Epidermal melanocyte (primary cell): ENCODE data around the gene GXYLT2.

Source experiments
- DNase-seq: peaks from one replicate; pipeline ENCODE4 v3.0.0; 2011; ENCODE audit warnings: low spot score; ENCODE audit not compliant: insufficient read length

The GXYLT2 gene

GRCh38 chr3:72930754-72931153 lies 42.9 kb downstream of the GXYLT2 start:
- DNase-seq: no peak

GRCh38 chr3:72932416-72932815 lies 44.6 kb downstream of the GXYLT2 start:
- DNase-seq: no peak

GRCh38 chr3:72938471-72939265 lies 50.8 kb downstream of the GXYLT2 start:
- peak; percentile 59 for DNase-seq

- DNase-seq: no peak
Measured at GRCh38 chr3:72941245-72941644, 53.4 kb downstream of the GXYLT2 start.

- no peak for DNase-seq
Measured at GRCh38 chr3:72942427-72942826, 54.6 kb downstream of the GXYLT2 start.

- DNase-seq: no peak
Measured at GRCh38 chr3:72944696-72945095, 56.9 kb downstream of the GXYLT2 start.

GRCh38 chr3:72947715-72948490 lies 60.1 kb downstream of the GXYLT2 start:
- DNase-seq: no peak

- no peak for DNase-seq
Measured at GRCh38 chr3:72949016-72949415, 61.2 kb downstream of the GXYLT2 start.

- no peak for DNase-seq
Measured at GRCh38 chr3:72950372-72950771, 62.5 kb downstream of the GXYLT2 start.

- no peak for DNase-seq
Measured at GRCh38 chr3:72950801-72951200, 63.0 kb downstream of the GXYLT2 start.

- no peak for DNase-seq
Measured at GRCh38 chr3:72951259-72951722, 63.4 kb downstream of the GXYLT2 start.

- no peak for DNase-seq
Measured at GRCh38 chr3:72953325-72953956, 65.6 kb downstream of the GXYLT2 start.

- no peak for DNase-seq
Measured at GRCh38 chr3:72957297-72957696, 69.5 kb downstream of the GXYLT2 start.

- DNase-seq: no peak
Measured at GRCh38 chr3:72959336-72959735, 71.5 kb downstream of the GXYLT2 start.

GRCh38 chr3:72960812-72961518 lies 73.1 kb downstream of the GXYLT2 start:
- DNase-seq: peak; percentile 54

GRCh38 chr3:72961752-72962151 lies 73.9 kb downstream of the GXYLT2 start:
- no peak for DNase-seq

- DNase-seq: no peak
Measured at GRCh38 chr3:72962317-72962716, 74.5 kb downstream of the GXYLT2 start.

- DNase-seq: no peak
Measured at GRCh38 chr3:72964633-72965032, 76.8 kb downstream of the GXYLT2 start.

GRCh38 chr3:72968266-72968664 lies 80.4 kb downstream of the GXYLT2 start:
- DNase-seq: no peak

- no peak for DNase-seq
Measured at GRCh38 chr3:72969766-72970165, 81.9 kb downstream of the GXYLT2 start.

GRCh38 chr3:72970942-72971341 lies 83.1 kb downstream of the GXYLT2 start:
- DNase-seq: no peak

- no peak for DNase-seq
Measured at GRCh38 chr3:72972706-72973030, 84.8 kb downstream of the GXYLT2 start.
